Activated naive CD8-positive, alpha-beta T cell treated with anti-CD3 and anti-CD28 coated beads for 36 hours (primary cell): ENCODE data around the gene SALL1. TPM values are rescaled to one million over a fixed set of nuclear protein-coding genes. Genes with fewer than 3 reads are reported as not detected.

Source experiments
- DNase-seq: peaks from one replicate; pipeline ENCODE4 v3.0.0; 2021
- H3K27ac Mint-ChIP-seq: one replicate; pipeline ENCODE4 v1.8.0; 2022; ENCODE audit warnings: mild to moderate bottlenecking, moderate library complexity, mixed read lengths
- H3K27me3 Mint-ChIP-seq: one replicate; pipeline ENCODE4 v1.8.0; 2022; ENCODE audit warnings: mild to moderate bottlenecking, mixed read lengths
- H3K36me3 Mint-ChIP-seq: one replicate; pipeline ENCODE4 v1.8.0; 2021; ENCODE audit warnings: mild to moderate bottlenecking, mixed read lengths
- H3K4me1 Mint-ChIP-seq: one replicate; pipeline ENCODE4 v1.8.0; 2021; ENCODE audit warnings: mixed read lengths
- H3K4me3 Mint-ChIP-seq: one replicate; pipeline ENCODE4 v1.8.0; 2022; ENCODE audit warnings: mild to moderate bottlenecking, moderate library complexity, mixed read lengths
- H3K9me3 Mint-ChIP-seq: one replicate; pipeline ENCODE4 v1.8.0; 2022; ENCODE audit warnings: mixed read lengths
- total RNA-seq, 2 experiments: library from RNA; stranded (reverse); gene quantifications; one replicate each; pipeline ENCODE4 v1.2.3, GENCODE V29; 2021

SALL1 gene
- total RNA-seq, 2 experiments from 2014 or later: not detected

- no peak for DNase-seq
- peaks cover 33% of the 10 kb centered on the region for H3K27me3 Mint-ChIP-seq
- no peak overlapping the region for H3K27ac Mint-ChIP-seq
- no peaks in the 10 kb centered on the region for H3K4me1 Mint-ChIP-seq
- H3K9me3 Mint-ChIP-seq: peaks cover 3% of the 10 kb centered on the region
- no peak overlapping the region for H3K4me3 Mint-ChIP-seq
- H3K36me3 Mint-ChIP-seq: no peaks in the 10 kb centered on the region
These were observed 14.0 kb downstream of the SALL1 start for GRCh38 chr16:51137097-51137496.

- peaks cover 43% of the 10 kb centered on the region for H3K27me3 Mint-ChIP-seq
- H3K27ac Mint-ChIP-seq: no peak overlapping the region
- peaks cover 2% of the 10 kb centered on the region for H3K9me3 Mint-ChIP-seq
- no peaks in the 10 kb centered on the region for H3K36me3 Mint-ChIP-seq
- H3K4me3 Mint-ChIP-seq: no peak overlapping the region
- H3K4me1 Mint-ChIP-seq: no peaks in the 10 kb centered on the region
- no peak for DNase-seq
These were observed 16.2 kb downstream of the SALL1 start for GRCh38 chr16:51134876-51135275.

GRCh38 chr16:51134269-51134812 lies 16.7 kb downstream of the SALL1 start:
- H3K4me1 Mint-ChIP-seq: no peaks in the 10 kb centered on the region
- no peak for DNase-seq
- no peak overlapping the region for H3K4me3 Mint-ChIP-seq
- peaks cover 2% of the 10 kb centered on the region for H3K9me3 Mint-ChIP-seq
- H3K27me3 Mint-ChIP-seq: peaks cover 43% of the 10 kb centered on the region
- no peak overlapping the region for H3K27ac Mint-ChIP-seq
- no peaks in the 10 kb centered on the region for H3K36me3 Mint-ChIP-seq

GRCh38 chr16:51133688-51134087 lies 17.4 kb downstream of the SALL1 start:
- no peak for DNase-seq
- Mint-ChIP-seq H3K27me3 (peaks cover 43% of the 10 kb centered on the region), H3K9me3 (peaks cover 2% of the 10 kb centered on the region), H3K36me3 (no peaks in the 10 kb centered on the region), H3K4me1 (no peaks in the 10 kb centered on the region), H3K27ac (no peak overlapping the region), H3K4me3 (no peak overlapping the region)

- H3K4me3 Mint-ChIP-seq: no peak overlapping the region
- no peaks in the 10 kb centered on the region for H3K4me1 Mint-ChIP-seq
- DNase-seq: no peak
- peaks cover 43% of the 10 kb centered on the region for H3K27me3 Mint-ChIP-seq
- no peak overlapping the region for H3K27ac Mint-ChIP-seq
- H3K9me3 Mint-ChIP-seq: peaks cover 2% of the 10 kb centered on the region
- no peaks in the 10 kb centered on the region for H3K36me3 Mint-ChIP-seq
These were observed 17.9 kb downstream of the SALL1 start for GRCh38 chr16:51133183-51133582.

GRCh38 chr16:51132490-51133115 lies 18.5 kb downstream of the SALL1 start:
- Mint-ChIP-seq H3K36me3 (no peaks in the 10 kb centered on the region), H3K27ac (no peak overlapping the region), H3K4me1 (no peaks in the 10 kb centered on the region), H3K27me3 (peaks cover 43% of the 10 kb centered on the region), H3K9me3 (peaks cover 2% of the 10 kb centered on the region), H3K4me3 (no peak overlapping the region)
- no peak for DNase-seq

GRCh38 chr16:51131619-51132018 lies 19.5 kb downstream of the SALL1 start:
- H3K4me1 Mint-ChIP-seq: no peaks in the 10 kb centered on the region
- H3K27me3 Mint-ChIP-seq: peaks cover 39% of the 10 kb centered on the region
- H3K9me3 Mint-ChIP-seq: peaks cover 2% of the 10 kb centered on the region
- H3K27ac Mint-ChIP-seq: no peak overlapping the region
- DNase-seq: no peak
- no peak overlapping the region for H3K4me3 Mint-ChIP-seq
- H3K36me3 Mint-ChIP-seq: no peaks in the 10 kb centered on the region

GRCh38 chr16:51129105-51129504 lies 22.0 kb downstream of the SALL1 start:
- DNase-seq: no peak
- H3K36me3 Mint-ChIP-seq: no peaks in the 10 kb centered on the region
- no peak overlapping the region for H3K4me3 Mint-ChIP-seq
- H3K27me3 Mint-ChIP-seq: peaks cover 31% of the 10 kb centered on the region
- H3K27ac Mint-ChIP-seq: no peak overlapping the region
- no peaks in the 10 kb centered on the region for H3K4me1 Mint-ChIP-seq
- H3K9me3 Mint-ChIP-seq: no peaks in the 10 kb centered on the region

GRCh38 chr16:51125992-51126391 lies 25.1 kb downstream of the SALL1 start:
- no peaks in the 10 kb centered on the region for H3K9me3 Mint-ChIP-seq
- peaks cover 17% of the 10 kb centered on the region for H3K27me3 Mint-ChIP-seq
- H3K4me1 Mint-ChIP-seq: no peaks in the 10 kb centered on the region
- no peak for DNase-seq
- H3K27ac Mint-ChIP-seq: no peak overlapping the region
- H3K4me3 Mint-ChIP-seq: no peak overlapping the region
- H3K36me3 Mint-ChIP-seq: no peaks in the 10 kb centered on the region

- Mint-ChIP-seq H3K27ac (no peak overlapping the region), H3K27me3 (peaks cover 24% of the 10 kb centered on the region), H3K9me3 (no peaks in the 10 kb centered on the region), H3K36me3 (no peaks in the 10 kb centered on the region), H3K4me1 (no peaks in the 10 kb centered on the region), H3K4me3 (no peak overlapping the region)
- no peak for DNase-seq
These were observed 26.2 kb downstream of the SALL1 start for GRCh38 chr16:51124896-51125295.

GRCh38 chr16:51121850-51122249 lies 29.2 kb downstream of the SALL1 start:
- no peak for DNase-seq
- H3K9me3 Mint-ChIP-seq: no peaks in the 10 kb centered on the region
- H3K36me3 Mint-ChIP-seq: no peaks in the 10 kb centered on the region
- no peak overlapping the region for H3K4me3 Mint-ChIP-seq
- no peaks in the 10 kb centered on the region for H3K4me1 Mint-ChIP-seq
- no peak overlapping the region for H3K27ac Mint-ChIP-seq
- peaks cover 39% of the 10 kb centered on the region for H3K27me3 Mint-ChIP-seq

GRCh38 chr16:51120730-51121347 lies 30.2 kb downstream of the SALL1 start:
- H3K27ac Mint-ChIP-seq: no peak overlapping the region
- no peak overlapping the region for H3K4me3 Mint-ChIP-seq
- no peaks in the 10 kb centered on the region for H3K9me3 Mint-ChIP-seq
- DNase-seq: no peak
- H3K36me3 Mint-ChIP-seq: no peaks in the 10 kb centered on the region
- no peaks in the 10 kb centered on the region for H3K4me1 Mint-ChIP-seq
- H3K27me3 Mint-ChIP-seq: peaks cover 44% of the 10 kb centered on the region

- peaks cover 48% of the 10 kb centered on the region for H3K27me3 Mint-ChIP-seq
- no peaks in the 10 kb centered on the region for H3K4me1 Mint-ChIP-seq
- no peak for DNase-seq
- no peak overlapping the region for H3K4me3 Mint-ChIP-seq
- H3K9me3 Mint-ChIP-seq: no peaks in the 10 kb centered on the region
- no peak overlapping the region for H3K27ac Mint-ChIP-seq
- no peaks in the 10 kb centered on the region for H3K36me3 Mint-ChIP-seq
These were observed 30.9 kb downstream of the SALL1 start for GRCh38 chr16:51119973-51120729.

- no peak overlapping the region for H3K27ac Mint-ChIP-seq
- H3K36me3 Mint-ChIP-seq: no peaks in the 10 kb centered on the region
- H3K4me3 Mint-ChIP-seq: no peak overlapping the region
- no peak for DNase-seq
- H3K9me3 Mint-ChIP-seq: no peaks in the 10 kb centered on the region
- H3K27me3 Mint-ChIP-seq: peaks cover 51% of the 10 kb centered on the region
- no peaks in the 10 kb centered on the region for H3K4me1 Mint-ChIP-seq
These were observed 31.5 kb downstream of the SALL1 start for GRCh38 chr16:51119556-51119955.

GRCh38 chr16:51116353-51116752 lies 34.7 kb downstream of the SALL1 start:
- Mint-ChIP-seq H3K36me3 (no peaks in the 10 kb centered on the region), H3K9me3 (no peaks in the 10 kb centered on the region), H3K27ac (no peak overlapping the region), H3K4me1 (peaks cover 4% of the 10 kb centered on the region), H3K27me3 (peaks cover 69% of the 10 kb centered on the region), H3K4me3 (no peak overlapping the region)
- no peak for DNase-seq
